Fibroblast of skin of right quadriceps (primary cell): Measurements from ENCODE around the gene HOXB6.

Experiments
- DNase-seq: peaks from one replicate; pipeline ENCODE4 v3.0.0-alpha.2; 2013

HOXB6 gene

DNA sequence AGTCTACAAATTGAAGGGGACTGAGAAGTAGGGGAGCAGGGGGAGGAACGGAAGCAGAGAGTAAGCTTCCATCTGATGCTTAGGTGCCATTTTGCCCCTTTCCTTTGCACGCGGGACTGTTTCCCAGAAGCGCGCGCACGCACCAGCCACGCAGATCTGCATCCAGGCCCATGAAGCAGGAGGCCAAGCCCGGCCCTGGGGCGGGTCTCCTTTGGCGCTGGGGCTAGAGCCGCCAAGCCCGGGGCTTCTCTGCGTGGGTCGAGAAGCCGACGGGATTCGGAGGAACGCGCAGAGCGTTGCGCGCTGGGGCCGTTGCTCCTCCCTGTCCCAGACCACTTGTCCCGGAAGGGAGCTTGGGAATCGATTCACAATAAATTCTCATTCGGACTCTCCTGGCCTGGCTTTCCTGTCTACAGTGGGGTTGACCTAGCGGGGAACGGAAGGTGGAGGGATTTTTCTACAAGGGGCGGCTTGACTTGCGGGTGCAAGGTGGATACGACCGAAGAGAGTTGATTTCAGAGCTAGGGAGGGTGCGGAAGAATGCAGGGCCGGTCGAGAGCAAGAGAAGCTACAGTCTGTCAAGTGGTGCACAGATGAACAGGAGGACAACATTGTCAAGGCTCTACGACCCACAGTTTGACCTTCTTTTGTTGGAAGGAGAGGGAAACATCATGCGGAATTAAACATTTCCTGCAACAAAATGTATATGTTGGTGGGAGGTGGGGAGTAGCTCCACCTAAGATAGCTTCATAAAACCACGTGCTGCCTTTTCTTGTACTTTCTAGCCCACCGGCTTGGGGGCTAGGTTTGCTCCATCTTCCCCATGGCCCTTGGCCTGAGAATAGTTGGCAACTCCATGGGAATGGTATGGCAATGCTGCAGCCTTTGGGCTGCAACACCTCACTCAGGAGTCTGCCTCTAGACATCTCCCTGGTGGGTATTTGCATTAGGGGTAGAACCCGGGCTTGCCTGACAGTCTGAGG, 16.9 kb upstream of the HOXB6 start:
- no peak for DNase-seq

DNA sequence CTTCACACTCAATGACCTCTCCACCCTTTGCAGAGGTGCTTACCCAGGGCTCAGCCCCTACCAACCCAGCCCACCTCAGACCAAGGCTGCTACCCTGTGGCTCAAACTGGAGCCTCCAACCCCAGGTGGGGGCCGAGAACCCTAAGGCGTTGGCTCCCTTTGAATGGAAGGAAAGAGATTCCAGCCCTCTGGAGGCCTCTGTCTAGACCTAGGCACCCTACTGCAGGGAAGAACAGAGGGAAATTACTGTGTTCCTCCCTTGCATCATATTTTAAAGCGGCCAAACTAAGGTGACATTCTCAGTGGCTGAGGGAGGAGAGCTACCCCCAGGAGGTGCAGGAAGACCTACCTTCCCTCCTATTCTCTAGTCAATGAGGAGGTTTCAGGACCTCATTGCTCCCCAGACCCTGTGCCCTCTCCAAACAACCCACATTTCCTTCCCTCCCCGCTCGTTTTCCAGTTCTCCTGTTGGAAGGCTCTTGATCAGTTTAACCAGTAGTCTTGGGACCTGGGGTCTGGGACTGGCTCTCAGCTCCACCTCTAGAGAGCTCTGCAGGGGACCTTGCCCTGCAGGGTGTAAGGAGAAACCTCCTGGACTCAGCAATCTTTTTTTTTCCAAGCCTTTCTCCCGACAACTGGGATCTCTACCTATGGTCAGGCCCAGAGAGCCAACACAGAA, 15.8 kb upstream of the HOXB6 start:
- DNase-seq: no peak

GRCh38 chr17:48619826-48620449, 15.2 kb upstream of the HOXB6 start:
- DNase-seq: no peak

- peak; percentile 79 for DNase-seq
Measured at GRCh38 chr17:48618256-48618896, 13.6 kb upstream of the HOXB6 start.

- no peak for DNase-seq
Measured at GRCh38 chr17:48617471-48618255, 12.9 kb upstream of the HOXB6 start.

DNA sequence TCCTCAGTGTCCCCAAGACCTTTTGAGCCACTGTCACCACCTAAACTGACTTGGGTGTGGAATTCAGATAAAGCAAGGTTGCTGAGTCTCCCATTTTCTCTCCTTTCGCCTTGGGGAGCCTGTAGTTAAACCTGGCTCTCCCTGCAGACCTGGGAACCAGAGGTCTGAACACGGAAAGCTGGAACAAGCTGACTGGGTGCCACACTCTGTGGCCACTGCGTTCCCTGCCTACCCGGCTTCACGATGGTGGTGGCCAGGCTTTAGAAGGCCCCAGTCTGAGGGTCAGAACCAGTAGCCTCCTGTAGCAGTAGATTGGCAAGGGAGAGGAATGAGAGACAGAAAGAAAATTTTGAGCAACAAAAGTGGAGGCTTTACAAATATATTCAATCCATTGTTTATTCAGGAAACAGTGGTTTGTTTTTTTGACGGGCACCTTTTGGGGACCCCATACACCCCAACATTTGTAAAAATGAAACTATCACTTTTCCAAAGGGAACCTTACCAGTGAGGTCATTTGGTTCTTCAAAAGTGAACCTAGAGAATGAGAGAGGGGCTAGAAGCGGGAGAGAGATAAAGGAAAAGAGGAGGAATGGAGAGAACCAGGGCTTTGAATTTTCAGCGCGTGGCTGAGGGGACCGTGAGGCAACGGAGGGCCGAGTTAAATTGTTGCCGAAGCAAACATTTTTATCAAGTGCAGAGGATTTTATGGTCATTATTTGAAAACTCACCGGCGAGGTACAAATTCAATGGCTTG, 12.1 kb upstream of the HOXB6 start:
- no peak for DNase-seq

DNA sequence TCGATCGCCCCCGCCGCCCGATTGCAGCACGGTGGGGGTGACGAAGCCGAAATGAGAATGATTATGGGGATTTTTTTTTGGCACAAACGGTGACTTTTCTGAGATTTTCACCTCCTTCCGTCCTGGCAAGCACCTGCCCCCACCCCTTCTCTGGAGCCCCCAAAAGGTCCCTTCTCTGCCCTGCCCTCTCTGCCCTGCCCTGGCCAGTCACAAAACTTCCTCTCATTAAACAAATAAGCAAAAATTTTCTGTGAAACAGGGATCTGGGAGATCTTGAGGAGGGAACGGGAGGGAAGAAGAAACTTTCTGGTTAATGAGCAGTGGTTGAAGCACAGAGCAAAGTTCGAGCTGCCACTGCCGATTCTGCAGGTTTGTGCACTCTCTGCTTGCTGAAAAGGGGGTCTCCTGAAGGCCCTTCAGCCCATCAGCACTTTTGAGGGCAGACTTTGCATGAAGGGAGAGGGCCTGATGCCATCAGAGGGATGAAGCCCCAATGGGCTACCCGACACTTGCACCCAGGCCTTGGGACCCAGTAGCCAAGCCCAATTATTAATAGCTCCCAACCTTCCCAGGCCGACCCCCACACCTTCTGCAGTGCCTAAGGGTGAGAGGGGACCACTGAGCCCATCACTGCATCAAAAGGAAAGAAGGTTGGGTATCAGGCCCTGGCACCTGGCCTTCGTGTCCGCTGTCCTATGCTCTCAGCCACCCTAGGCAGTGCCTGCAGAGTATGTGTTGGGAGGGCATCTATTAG, 11.4 kb upstream of the HOXB6 start:
- no peak for DNase-seq

- no peak for DNase-seq
Measured at GRCh38 chr17:48615047-48615962, 10.5 kb upstream of the HOXB6 start, which contains the start of gene HOXB8. Gene HOXB8, minus strand, starts transcription at chr17:48615292. Its CDS starts 588 bp downstream, at chr17:48614704.

- no peak for DNase-seq
Measured at GRCh38 chr17:48613862-48614694, 9.3 kb upstream of the HOXB6 start.

GRCh38 chr17:48612854-48613691, 8.3 kb upstream of the HOXB6 start:
- DNase-seq: peak; percentile 58

DNA sequence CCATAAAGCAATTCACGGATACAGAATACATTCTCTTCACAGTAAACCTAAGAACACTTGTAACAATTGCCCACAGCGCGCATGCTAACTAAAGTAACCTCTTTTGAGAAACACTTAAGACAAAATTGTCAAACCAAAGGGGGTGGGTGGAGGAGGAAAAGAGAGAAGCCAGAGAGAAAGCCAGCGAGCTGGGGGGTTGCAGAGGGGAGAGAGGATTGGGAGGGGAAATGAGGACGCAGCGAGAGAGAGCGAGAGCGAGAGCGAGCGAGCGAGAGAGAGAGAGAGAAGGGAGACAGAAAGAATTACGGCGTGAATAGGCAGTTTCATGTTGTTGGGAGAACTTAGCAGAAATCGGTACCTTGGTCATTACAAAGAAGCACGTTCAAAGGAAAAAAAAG, 7.7 kb upstream of the HOXB6 start:
- DNase-seq: peak; percentile 45

- no peak for DNase-seq
Measured at GRCh38 chr17:48611681-48612455, 7.1 kb upstream of the HOXB6 start.

DNA sequence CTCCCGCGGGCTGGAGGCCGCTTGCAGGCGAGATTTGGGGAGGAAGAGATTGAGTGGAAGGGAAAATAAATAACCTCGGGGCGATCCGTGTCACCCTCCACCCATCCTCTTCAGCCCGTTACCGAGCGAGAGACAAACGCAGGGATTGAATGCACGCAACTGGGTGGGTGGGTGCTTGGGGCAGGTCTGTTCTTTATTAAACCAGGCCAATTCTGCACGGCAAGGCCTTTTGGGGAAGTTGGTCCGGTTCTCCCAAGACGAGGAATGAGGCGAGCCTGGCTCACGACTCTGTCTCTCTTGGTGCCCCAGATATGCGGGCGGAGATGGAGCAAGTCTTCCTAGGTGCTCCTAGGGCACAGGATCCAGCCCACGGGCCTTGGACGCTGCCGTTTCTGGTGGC, 6.4 kb upstream of the HOXB6 start:
- peak; percentile 24 for DNase-seq

GRCh38 chr17:48610282-48611211, 5.8 kb upstream of the HOXB6 start, which contains the start of gene HOXB7:
Gene HOXB7, minus strand, starts transcription at chr17:48611017. Its CDS starts 99 bp downstream, at chr17:48610918.
- peak; percentile 68 for DNase-seq

DNA sequence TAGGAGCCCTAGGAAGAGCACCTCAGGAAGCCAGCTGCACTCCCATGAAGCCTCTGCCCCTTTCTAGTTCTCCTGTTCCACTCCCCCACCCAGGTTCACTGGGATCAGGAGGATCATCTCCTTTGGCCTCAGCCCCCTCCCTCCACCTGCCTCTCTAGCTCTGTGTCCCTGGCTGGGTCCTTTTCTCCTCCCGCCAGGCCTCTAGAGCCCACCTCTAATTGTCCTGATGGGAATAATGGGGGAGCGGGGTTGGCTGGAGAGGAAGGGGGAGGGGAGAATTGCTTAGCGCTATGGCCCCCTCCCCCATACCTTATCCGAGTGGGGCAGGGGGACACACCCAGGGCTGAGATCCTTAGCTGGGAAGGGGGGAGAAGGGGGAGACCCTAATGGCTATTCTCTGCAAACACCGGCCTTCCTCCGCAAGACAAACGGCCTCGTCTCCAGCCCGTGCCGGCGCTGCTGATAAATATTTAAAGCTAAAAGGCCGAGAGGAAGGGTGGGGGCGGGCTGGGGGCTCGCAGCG, 5.0 kb upstream of the HOXB6 start:
- DNase-seq: no peak
